SIG-M5 (cell line): Measurements from ENCODE around the gene RAB7A.
"Not testable (repeated sequence)": the region's sequence is repeated elsewhere in the genome, so short reads cannot be mapped to it uniquely, and the experiment has no call there.

Source experiments
- DNase-seq: peaks from one replicate; lab custom pipeline; 2025; lab: John Stamatoyannopoulos, UW

Gene RAB7A

GRCh38 chr3:128753715-128754114 is 27.7 kb downstream of the RAB7A start:
- no peak for DNase-seq

- no peak for DNase-seq
These were observed 34.1 kb downstream of the RAB7A start for GRCh38 chr3:128760042-128760441.

DNA sequence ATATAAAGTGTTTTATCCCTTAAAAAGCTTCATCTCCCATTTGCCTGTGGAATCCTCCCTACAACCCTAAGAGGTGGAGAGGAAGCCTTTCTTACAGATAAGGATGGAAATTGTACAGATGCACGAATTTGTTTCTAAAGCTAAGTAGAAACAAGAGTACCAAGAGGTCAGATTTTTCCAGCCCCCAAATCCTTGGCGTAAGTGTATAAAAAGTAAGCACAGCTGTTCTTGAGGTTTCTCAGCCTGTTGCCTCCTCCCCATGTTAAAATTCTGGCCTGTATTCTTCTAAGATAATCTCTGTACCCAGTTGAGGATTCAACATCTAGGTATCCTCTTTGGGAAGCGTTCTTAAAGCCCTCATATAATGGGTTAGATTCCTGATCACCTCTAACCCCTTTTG is 34.9 kb downstream of the RAB7A start:
- DNase-seq = no peak

DNA sequence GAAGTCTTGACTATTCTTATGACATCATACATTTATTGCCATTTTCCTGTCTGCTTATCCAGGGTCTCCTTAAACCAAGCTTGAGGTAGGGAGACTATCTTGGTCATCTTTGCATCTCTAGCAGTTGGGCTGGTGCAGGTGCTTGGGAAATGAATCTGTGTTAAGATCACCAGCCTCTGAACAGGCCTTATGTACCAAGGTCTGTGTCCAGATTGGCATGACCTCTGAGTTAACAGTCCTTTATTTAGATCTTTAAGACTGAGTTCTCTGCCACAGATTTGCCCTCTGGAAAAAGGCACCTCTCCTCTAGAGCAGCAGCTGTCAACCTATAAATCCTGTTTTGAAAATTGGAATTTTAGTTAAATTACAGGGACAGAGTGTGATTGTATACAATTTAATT is 35.4 kb downstream of the RAB7A start:
- no peak for DNase-seq

DNA sequence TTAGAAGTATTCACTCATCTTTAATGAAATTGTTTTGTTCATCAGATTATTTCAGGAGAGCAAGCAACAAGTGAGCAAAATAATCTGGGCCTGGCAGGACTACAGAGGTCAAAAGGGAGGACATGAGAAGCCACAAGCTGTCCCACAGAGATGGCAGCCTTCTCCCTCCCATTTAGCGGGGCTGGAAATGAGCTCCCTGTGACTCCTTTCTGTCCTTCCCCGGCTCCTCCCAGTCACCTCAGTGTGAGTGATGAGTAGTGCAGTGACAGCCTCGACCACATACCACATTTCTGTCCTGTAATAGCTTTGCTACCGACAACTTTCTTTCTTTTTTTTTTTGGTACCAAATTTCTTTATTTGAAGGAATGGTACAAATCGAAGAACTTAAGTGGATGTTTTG is 38.0 kb downstream of the RAB7A start:
- no peak for DNase-seq

- no peak for DNase-seq
These were observed 38.9 kb downstream of the RAB7A start for GRCh38 chr3:128764863-128765262.

GRCh38 chr3:128767094-128767750 is 41.2 kb downstream of the RAB7A start:
- no peak for DNase-seq

- no peak for DNase-seq
These were observed 42.5 kb downstream of the RAB7A start for GRCh38 chr3:128768471-128768870.

GRCh38 chr3:128770387-128770786 is 44.4 kb downstream of the RAB7A start:
- no peak for DNase-seq

- DNase-seq = not testable (repeated sequence)
These were observed 47.2 kb downstream of the RAB7A start for GRCh38 chr3:128773189-128773588.

DNA sequence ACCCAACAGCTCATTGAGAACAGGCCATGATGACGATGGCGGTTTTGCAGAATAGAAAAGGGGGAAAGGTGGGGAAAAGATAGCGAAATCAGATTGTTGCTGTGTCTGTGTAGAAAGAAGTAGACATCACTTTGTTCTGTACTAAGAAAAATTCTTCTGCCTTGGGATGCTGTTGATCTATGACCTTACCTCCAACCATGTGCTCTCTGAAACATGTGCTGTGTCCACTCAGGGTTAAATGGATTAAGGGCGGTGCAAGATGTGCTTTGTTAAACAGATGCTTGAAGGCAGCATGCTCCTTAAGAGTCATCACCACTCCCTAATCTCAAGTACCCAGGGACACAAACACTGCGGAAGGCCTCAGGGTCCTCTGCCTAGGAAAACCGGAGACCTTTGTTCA is 47.6 kb downstream of the RAB7A start:
- not testable (repeated sequence) for DNase-seq

DNA sequence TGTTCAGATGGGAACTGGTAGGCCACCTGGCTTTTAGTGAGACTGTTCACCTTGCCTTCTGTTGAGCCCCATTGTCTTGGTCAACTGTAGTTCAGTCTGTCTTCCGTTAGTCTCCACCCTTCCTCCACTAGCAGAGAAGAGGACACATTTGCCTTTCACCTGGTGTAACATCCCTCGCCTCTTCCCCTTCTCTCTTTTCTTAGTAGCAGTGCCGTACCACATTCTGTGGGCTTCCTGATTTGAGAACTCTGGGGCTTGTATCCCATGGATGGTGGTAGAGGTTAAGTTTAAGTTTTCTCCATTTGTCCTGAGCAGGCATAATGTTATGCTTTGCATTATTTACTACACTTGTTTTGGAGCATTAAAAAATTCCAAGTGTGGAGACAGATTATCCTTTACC is 49.3 kb downstream of the RAB7A start:
- DNase-seq = no peak

DNA sequence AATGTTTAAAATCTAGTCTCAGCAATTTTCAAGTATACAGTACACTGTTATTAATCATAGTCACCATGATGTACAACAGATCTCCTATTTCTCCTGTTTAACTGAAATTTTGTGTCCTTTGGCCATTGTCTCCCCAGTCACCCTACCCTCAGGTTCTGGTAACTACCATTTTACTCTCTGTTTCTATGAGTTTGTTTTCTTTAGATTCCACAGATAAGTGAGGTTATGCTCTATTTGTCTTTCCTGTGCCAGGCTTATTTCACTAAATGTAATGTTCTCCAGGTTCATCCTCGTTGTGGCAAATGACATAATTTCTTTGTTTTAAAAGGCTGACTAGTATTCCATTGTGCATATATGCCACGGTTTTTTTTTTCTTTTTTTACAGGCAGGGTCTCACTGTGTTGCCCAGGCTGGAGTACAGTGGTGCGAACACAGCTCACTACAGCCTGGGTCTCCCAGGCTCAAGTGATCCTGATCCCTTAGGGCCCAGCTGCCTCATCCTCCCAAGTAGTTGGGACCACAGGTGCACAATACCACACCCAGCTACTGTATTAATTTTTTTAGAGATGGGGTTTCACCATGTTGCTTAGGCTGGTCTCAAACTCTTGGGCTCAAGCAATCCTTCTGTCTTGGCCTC is 50.0 kb downstream of the RAB7A start:
- no peak for DNase-seq

- DNase-seq = no peak
These were observed 54.3 kb downstream of the RAB7A start for GRCh38 chr3:128780101-128780837.

DNA sequence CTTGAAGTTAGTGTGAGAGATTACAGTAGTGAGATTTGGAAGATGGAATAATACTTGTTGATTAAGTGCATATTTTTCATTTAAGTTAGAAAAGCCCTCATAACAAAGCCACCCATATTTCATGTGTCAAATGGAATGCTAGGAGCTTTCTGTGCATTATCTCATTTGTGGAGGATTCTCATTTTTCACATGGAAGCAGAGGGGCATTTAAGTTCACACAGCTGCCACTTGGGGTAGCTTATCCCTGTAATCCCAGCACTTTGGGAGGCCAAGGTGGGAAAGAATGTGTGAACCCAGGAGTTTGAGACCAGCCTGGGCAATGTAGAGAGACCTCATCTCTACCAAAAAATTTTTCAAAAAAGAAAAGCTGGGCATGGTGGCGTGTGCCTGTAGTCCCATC is 55.2 kb downstream of the RAB7A start:
- no peak for DNase-seq

DNA sequence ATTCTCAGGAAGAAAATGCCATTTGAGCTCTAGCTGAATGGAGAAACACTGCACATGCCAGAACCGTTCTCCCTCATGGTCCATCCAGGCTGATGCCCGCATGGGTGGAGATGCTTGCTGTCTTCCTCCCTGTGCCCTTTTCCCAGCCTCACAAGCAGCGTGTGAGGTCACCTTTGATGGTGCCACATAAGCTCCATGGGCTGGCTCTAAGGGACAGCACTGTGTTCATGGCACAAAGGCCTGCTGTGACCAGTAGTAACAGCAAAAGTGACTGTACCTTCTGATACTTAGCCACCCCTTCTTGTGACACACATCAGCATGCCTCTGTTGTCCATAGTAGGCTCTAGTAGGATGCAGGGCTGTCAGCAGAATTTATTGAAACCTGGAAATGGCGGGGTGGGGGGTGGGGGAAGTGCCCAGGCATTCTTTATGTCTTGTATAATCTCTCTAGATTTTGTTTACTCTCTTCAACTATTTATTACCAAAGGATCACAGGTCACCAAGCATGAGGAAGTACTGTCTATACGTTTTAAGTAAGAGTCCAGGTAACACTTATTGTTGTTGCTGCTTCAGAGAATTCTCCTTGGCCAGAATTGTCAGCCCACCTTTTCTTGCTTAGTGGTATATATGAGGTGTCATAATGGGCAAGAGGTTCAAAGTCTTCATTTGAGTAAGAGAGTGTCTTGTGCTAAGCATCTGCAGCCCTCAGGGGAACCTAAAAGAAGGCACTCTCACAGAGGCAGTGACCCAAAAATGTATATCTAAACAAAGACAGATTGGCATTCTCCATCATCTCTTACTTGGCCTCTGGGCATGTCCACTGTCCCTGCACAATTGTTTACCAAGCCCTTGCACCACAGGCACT is 56.5 kb downstream of the RAB7A start:
- DNase-seq = no peak

DNA sequence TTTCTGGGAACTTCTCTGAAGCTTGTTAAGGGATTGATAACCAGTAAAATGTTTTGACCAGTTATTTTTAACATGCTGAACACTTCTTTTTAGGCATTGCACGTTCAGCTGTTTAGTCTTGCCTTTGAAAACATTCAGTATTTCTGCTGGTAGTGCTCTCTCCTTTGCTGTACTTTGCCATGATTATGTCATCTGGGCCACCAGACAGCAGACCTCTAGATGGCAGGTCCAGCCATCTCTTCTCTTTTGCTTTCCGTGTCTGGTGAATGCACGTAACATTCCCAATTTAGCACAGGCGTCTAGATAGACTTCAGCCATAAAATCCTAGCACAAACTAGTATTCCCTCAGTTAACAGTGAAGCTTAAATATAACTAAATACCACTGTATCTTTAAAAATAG is 57.8 kb downstream of the RAB7A start:
- no peak for DNase-seq

DNA sequence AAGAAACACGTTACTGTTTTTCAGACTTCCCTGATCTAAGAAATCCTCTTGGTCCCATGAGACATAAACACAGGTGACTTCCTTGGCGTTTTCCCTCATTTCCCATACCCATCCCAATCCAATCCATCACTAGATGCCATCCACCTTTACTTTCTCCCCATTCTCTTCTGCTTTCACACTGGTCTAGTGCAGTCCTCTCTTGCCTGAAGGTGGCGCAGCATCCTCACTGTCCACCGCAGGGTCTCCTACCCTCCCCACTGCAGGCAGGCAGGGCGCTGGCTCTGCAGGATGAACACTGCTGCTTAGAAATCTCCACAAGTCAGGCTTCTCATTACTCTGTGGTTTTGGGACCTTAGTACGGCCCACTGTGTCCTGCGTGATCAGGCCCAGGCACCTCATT is 58.2 kb downstream of the RAB7A start:
- no peak for DNase-seq

DNA sequence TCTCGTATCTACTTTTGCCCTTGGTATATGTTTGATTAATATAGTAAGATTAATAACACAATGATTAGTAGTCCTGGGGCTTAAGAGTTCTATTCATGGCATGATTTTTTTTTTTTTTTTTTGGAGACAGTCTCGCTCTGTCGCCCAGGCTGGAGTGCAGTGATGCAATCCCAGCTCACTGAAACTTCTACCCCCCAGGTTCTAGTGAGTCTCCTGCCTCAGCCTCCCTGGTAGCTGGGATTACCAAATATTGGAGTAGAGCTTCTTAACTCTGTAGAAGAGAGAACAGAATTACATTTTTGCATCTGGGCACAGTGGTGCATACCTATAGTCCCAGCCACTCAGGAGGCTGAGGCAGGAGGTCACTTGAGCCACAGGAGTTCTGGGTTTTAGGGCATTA is 58.9 kb downstream of the RAB7A start:
- DNase-seq = no peak

GRCh38 chr3:128786434-128787020 is 60.5 kb downstream of the RAB7A start:
- no peak for DNase-seq

DNA sequence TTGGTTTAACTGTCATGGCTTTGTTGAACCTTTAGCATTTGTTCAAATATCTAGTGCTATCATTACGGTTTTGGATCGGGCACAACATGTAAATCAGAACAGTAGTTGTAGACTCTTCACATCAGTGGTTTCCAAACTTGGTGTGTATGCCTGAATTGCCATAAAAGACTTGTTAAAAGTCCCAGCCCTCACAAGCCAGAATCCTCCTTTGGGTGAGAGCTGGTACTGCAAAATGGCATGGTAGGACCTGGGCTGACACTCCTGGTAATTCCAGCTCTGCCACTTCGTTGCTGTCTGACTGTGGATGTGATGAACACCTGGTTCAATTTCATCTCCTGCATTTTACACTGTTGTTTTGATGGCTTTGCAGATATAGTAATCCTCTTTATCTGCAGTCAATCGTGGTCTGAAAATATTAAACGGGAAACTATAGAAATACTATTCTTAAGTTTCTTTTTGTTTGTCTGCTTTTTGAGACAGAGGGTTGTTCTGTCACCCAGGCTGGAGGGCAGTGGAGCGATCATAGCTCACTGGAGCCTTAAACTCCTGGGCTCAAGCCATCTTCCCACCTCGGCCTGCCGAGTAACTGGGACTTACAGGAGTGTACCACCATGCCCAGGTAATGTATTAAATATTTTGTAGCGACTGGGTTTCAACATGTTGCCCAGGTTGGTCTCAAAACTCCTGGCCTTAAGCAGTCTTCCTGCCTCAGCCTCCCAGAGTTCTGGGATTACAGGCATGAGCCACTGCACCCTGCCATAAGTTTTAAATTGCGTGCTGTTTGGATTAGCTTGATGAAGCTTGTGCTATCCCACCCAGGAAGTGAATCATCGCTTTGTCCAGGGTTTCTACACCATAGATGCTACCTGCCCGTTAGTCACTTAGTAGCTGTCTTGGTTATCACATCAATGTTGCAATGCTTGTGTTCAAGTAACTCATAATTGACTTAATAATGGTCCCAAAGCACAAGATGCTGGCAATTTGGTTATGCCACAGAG is 61.6 kb downstream of the RAB7A start:
- peak; percentile 26 for DNase-seq
